Measurements from ENCODE around the gene CARMIL3. TPM values are rescaled to one million over a fixed set of nuclear protein-coding genes. Genes with fewer than 3 reads are reported as not detected.
"Not testable (repeated sequence)": the region's sequence is repeated elsewhere in the genome, so short reads cannot be mapped to it uniquely, and the experiment has no call there.

The CARMIL3 gene
- 0.05 TPM in 1 of 2 replicates, not detected in the other for total RNA-seq

GRCh38 chr14:24051789-24052655 is at the start of gene CARMIL3:
TSS of gene CARMIL3 (plus strand) at chr14:24052009. CDS start at chr14:24052154, 145 bp downstream.
- peak; percentile 63 for DNase-seq

- not testable (repeated sequence) for DNase-seq
These were observed 45.4 kb upstream of the CARMIL3 start for GRCh38 chr14:24006471-24006816.

GRCh38 chr14:24006817-24007652 is 44.8 kb upstream of the CARMIL3 start:
- peak; percentile 30 for DNase-seq

- DNase-seq, result no peak
These were observed 40.8 kb upstream of the CARMIL3 start for GRCh38 chr14:24011051-24011450.

- not testable (repeated sequence) for DNase-seq
These were observed 39.0 kb upstream of the CARMIL3 start for GRCh38 chr14:24012726-24013273.

- DNase-seq, result peak; percentile 87
These were observed 37.9 kb upstream of the CARMIL3 start for GRCh38 chr14:24013654-24014514.

- not testable (repeated sequence) for DNase-seq
These were observed 36.1 kb upstream of the CARMIL3 start for GRCh38 chr14:24015745-24016144.

GRCh38 chr14:24018978-24019377 is 32.8 kb upstream of the CARMIL3 start:
- not testable (repeated sequence) for DNase-seq

GRCh38 chr14:24019944-24020343 is 31.9 kb upstream of the CARMIL3 start:
- DNase-seq, result not testable (repeated sequence)

GRCh38 chr14:24020520-24020919 is 31.3 kb upstream of the CARMIL3 start:
- not testable (repeated sequence) for DNase-seq

- not testable (repeated sequence) for DNase-seq
These were observed 26.8 kb upstream of the CARMIL3 start for GRCh38 chr14:24024939-24025418.

- not testable (repeated sequence) for DNase-seq
These were observed 22.1 kb upstream of the CARMIL3 start for GRCh38 chr14:24029687-24030086.

GRCh38 chr14:24031331-24031730 is 20.5 kb upstream of the CARMIL3 start:
- not testable (repeated sequence) for DNase-seq

GRCh38 chr14:24032727-24033418 is 18.9 kb upstream of the CARMIL3 start:
- DNase-seq, result no peak

GRCh38 chr14:24035769-24036168 is 16.0 kb upstream of the CARMIL3 start:
- DNase-seq, result not testable (repeated sequence)

GRCh38 chr14:24036169-24036962 is 15.4 kb upstream of the CARMIL3 start:
- peak; percentile 74 for DNase-seq

GRCh38 chr14:24036963-24037657 is 14.7 kb upstream of the CARMIL3 start:
- not testable (repeated sequence) for DNase-seq

- no peak for DNase-seq
These were observed 14.2 kb upstream of the CARMIL3 start for GRCh38 chr14:24037658-24038037.

- no peak for DNase-seq
These were observed 13.1 kb upstream of the CARMIL3 start for GRCh38 chr14:24038686-24039085.

GRCh38 chr14:24040692-24041091 is 11.1 kb upstream of the CARMIL3 start:
- no peak for DNase-seq
